Progenitor cell of endocrine pancreas (in vitro differentiated cells): ENCODE results near the gene DIAPH2. TPM values are rescaled to one million over a fixed set of nuclear protein-coding genes. Genes with fewer than 3 reads are reported as not detected.

Source experiments
- DNase-seq: peaks from one replicate; pipeline ENCODE4 v3.0.0; 2021; ENCODE audit warnings: low spot score; ENCODE audit not compliant: unreplicated experiment
- H3K27ac Mint-ChIP-seq: 2 replicates; pipeline ENCODE4 v1.8.0; 2021; ENCODE audit warnings: mild to moderate bottlenecking, moderate library complexity, mixed read lengths
- H3K27me3 Mint-ChIP-seq: 2 replicates; pipeline ENCODE4 v1.8.0; 2021; ENCODE audit warnings: mixed read lengths
- H3K36me3 Mint-ChIP-seq: 2 replicates; pipeline ENCODE4 v1.8.0; 2022; ENCODE audit warnings: mixed read lengths; ENCODE audit not compliant: insufficient read depth
- H3K4me1 Mint-ChIP-seq: 2 replicates; pipeline ENCODE4 v1.8.0; 2021; ENCODE audit warnings: low read depth, mixed read lengths
- H3K4me3 Mint-ChIP-seq: 2 replicates; pipeline ENCODE4 v1.8.0; 2021; ENCODE audit warnings: low read depth, mild to moderate bottlenecking, moderate library complexity, mixed read lengths
- H3K9me3 Mint-ChIP-seq: 2 replicates; pipeline ENCODE4 v1.8.0; 2021; ENCODE audit warnings: low read depth, mixed read lengths
- CTCF ChIP-seq: fragments of 200-600 bp; sonication (generic); IDR thresholded peaks from one replicate; pipeline ENCODE4 v1.5.0; 2021; ENCODE audit warnings: antibody characterized with exemption, mild to moderate bottlenecking; ENCODE audit not compliant: unreplicated experiment
- total RNA-seq: library from RNA; stranded (reverse); gene quantifications from 2 replicates; pipeline ENCODE4 v1.2.1, GENCODE V29; 2021

The DIAPH2 gene
- total RNA-seq, 1 donor from 2014 or later: 29.7 TPM

DNA sequence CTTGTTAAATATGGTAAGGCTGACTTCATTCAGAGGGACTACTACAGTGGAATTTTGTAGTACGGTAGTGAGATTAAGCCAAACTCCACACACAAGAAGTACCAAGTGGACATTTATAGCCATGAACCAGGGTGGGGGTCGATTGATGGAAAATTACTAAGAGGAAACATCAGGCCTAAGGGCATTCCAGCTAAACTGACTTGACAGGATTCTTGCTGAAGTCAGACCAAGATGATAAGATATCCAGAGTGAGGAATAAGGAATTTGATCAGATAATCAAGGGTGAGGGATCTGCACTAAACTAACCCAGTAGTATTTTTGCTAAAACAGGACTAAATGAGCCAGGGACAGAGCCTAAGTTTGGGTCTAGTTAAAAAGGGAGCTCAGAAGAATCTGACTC, 796.6 kb downstream of the DIAPH2 start:
- Mint-ChIP-seq H3K4me1 (peaks cover 15% of the 10 kb centered on the region), H3K36me3 (no peaks in the 10 kb centered on the region), H3K27me3 (no peaks in the 10 kb centered on the region), H3K4me3 (no peak overlapping the region), H3K27ac (no peak overlapping the region), H3K9me3 (no peaks in the 10 kb centered on the region)
- TF ChIP-seq CTCF: no peak
- DNase-seq: no peak

- Mint-ChIP-seq H3K4me1 (peaks cover 15% of the 10 kb centered on the region), H3K9me3 (no peaks in the 10 kb centered on the region), H3K27ac (no peak overlapping the region), H3K36me3 (no peaks in the 10 kb centered on the region), H3K27me3 (no peaks in the 10 kb centered on the region), H3K4me3 (no peak overlapping the region)
- TF ChIP-seq CTCF: no peak
- no peak for DNase-seq
These were observed 798.1 kb downstream of the DIAPH2 start for GRCh38 chrX:97482666-97483300.

GRCh38 chrX:97490656-97491055, 806.0 kb downstream of the DIAPH2 start:
- DNase-seq: no peak
- Mint-ChIP-seq H3K4me3 (no peak overlapping the region), H3K36me3 (peaks cover 5% of the 10 kb centered on the region), H3K4me1 (no peaks in the 10 kb centered on the region), H3K27me3 (no peaks in the 10 kb centered on the region), H3K9me3 (peaks cover 6% of the 10 kb centered on the region), H3K27ac (no peak overlapping the region)
- no peak for TF ChIP-seq CTCF

GRCh38 chrX:97494756-97495372, 810.2 kb downstream of the DIAPH2 start:
- H3K36me3 Mint-ChIP-seq: peaks cover 6% of the 10 kb centered on the region
- peaks cover 5% of the 10 kb centered on the region for H3K4me1 Mint-ChIP-seq
- DNase-seq: no peak
- no peak overlapping the region for H3K4me3 Mint-ChIP-seq
- no peak for TF ChIP-seq CTCF
- no peak overlapping the region for H3K27ac Mint-ChIP-seq
- H3K9me3 Mint-ChIP-seq: peaks cover 6% of the 10 kb centered on the region
- no peaks in the 10 kb centered on the region for H3K27me3 Mint-ChIP-seq

- Mint-ChIP-seq H3K27ac (no peak overlapping the region), H3K4me1 (peaks cover 5% of the 10 kb centered on the region), H3K4me3 (no peak overlapping the region), H3K36me3 (peaks cover 4% of the 10 kb centered on the region), H3K9me3 (no peaks in the 10 kb centered on the region), H3K27me3 (no peaks in the 10 kb centered on the region)
- TF ChIP-seq CTCF: no peak
- DNase-seq: no peak
These were observed 813.5 kb downstream of the DIAPH2 start for GRCh38 chrX:97498093-97498492.
